ENCODE measurements around the gene NDUFA11. TPM values are rescaled to one million over a fixed set of nuclear protein-coding genes. Genes with fewer than 3 reads are reported as not detected.

The NDUFA11 gene
- total RNA-seq, 2 experiments from 2014 or later, result 94.3 to 96.7 TPM

DNA sequence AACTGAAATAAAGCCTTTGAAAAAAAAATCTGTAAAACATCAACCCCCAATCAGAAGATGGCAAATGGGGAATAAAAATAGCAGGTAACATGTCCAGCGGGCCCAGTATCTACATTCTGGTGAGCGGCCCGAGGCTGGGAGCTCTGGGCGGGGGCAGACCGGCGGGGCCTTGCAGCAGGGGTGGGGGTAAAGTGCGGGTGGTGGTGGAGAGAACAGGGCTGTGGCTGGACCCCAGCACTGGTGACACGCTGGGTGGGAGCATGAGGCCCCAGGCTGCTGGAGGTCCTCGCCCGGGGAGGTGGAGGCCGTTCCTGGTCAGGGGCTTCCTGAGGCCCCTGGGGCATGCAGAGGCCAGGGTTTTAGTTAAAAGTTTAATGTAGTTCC is 12.2 kb upstream of the NDUFA11 start:
- Mint-ChIP-seq H3K4me3 (no peak overlapping the region), H3K36me3 (ENCODE audit: low read depth) (peaks cover 45% of the 10 kb centered on the region), H3K27me3 (no peaks in the 10 kb centered on the region), H3K9me3 (no peaks in the 10 kb centered on the region), H3K4me1 (ENCODE audit: low read depth) (no peaks in the 10 kb centered on the region), H3K27ac (no peak overlapping the region)
- CTCF ChIA-PET, result no interaction called here
- intact Hi-C loops (cut with DNase I, micrococcal nuclease), result no loop called here
- Histone ChIP-seq H3K36me3 (ENCODE audit: insufficient read depth, low read length) (peaks cover 56% of the 10 kb centered on the region), H3K27ac (ENCODE audit: low read depth in 1 of 2, low read length in 2 of 2) (no peak overlapping the region), H3K9me3 (ENCODE audit: control insufficient read depth in 1 of 2, insufficient read depth in 1 of 2, low read length in 2 of 2) (no peaks in the 10 kb centered on the region), H3K27me3 (ENCODE audit: control insufficient read depth in 1 of 2, insufficient read depth in 2 of 2, low read length in 2 of 2) (no peaks in the 10 kb centered on the region), H3K4me1 (ENCODE audit: insufficient read depth, low read length) (no peaks in the 10 kb centered on the region), H3K4me3 (ENCODE audit: low read length) (no peak overlapping the region)
- TF ChIP-seq, protein P1, sequence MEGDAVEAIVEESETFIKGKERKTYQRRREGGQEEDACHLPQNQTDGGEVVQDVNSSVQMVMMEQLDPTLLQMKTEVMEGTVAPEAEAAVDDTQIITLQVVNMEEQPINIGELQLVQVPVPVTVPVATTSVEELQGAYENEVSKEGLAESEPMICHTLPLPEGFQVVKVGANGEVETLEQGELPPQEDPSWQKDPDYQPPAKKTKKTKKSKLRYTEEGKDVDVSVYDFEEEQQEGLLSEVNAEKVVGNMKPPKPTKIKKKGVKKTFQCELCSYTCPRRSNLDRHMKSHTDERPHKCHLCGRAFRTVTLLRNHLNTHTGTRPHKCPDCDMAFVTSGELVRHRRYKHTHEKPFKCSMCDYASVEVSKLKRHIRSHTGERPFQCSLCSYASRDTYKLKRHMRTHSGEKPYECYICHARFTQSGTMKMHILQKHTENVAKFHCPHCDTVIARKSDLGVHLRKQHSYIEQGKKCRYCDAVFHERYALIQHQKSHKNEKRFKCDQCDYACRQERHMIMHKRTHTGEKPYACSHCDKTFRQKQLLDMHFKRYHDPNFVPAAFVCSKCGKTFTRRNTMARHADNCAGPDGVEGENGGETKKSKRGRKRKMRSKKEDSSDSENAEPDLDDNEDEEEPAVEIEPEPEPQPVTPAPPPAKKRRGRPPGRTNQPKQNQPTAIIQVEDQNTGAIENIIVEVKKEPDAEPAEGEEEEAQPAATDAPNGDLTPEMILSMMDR (IDR thresholded peaks at IDR 0.05), result no peak
- ATAC-seq (ENCODE audit: poor library complexity), result no peak
- DNase-seq, result no peak
- POLR2A ChIA-PET, result no interaction called here

DNA sequence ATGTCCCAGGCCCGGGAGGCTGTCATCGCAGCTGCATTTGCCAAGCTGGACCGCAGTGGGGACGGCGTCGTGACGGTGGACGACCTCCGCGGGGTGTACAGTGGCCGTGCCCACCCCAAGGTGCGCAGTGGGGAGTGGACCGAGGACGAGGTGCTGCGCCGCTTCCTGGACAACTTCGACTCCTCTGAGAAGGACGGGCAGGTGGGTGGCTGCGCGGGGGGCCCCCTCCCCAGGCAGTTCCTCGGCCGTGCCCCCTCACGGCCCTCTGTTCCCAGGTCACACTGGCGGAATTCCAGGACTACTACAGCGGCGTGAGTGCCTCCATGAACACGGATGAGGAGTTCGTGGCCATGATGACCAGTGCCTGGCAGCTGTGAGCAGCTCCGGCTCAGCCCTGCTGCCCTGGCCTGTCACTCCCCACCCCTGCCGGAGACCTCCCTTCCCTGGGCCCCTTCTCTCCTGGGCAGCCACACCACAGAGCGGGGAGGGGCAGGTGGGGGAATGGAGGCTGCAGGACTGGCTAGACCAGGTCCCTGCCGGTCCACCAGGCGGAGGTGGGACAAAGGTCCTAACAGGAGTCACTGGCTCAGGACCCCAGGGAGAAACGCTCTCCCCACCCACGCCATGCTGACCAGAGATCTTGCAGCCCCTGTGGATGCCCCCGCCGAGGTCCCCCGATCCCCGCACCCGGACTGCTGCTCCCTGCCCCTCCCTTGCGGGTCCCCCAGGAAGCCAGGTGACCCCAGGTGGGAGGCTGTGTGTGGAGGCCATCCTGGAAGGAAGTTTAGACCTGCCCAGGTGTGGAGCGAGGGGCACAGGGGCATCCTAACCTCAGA is 11.6 kb upstream of the NDUFA11 start:
- H3K27me3 Mint-ChIP-seq, result no peaks in the 10 kb centered on the region
- H3K9me3 Mint-ChIP-seq, result no peaks in the 10 kb centered on the region
- no peaks in the 10 kb centered on the region for H3K9me3 ChIP-seq (ENCODE audit: control insufficient read depth in 1 of 2, insufficient read depth in 1 of 2, low read length in 2 of 2)
- H3K36me3 Mint-ChIP-seq (ENCODE audit: low read depth), result peaks cover 42% of the 10 kb centered on the region
- no peaks in the 10 kb centered on the region for H3K4me1 Mint-ChIP-seq (ENCODE audit: low read depth)
- ChIA-PET POLR2A (no interaction called here), CTCF (no interaction called here)
- no peak for ATAC-seq (ENCODE audit: poor library complexity)
- intact Hi-C loops (cut with DNase I, micrococcal nuclease), result no loop called here
- no peak overlapping the region for H3K27ac ChIP-seq (ENCODE audit: low read depth in 1 of 2, low read length in 2 of 2)
- H3K27ac Mint-ChIP-seq, result no peak overlapping the region
- H3K4me3 ChIP-seq (ENCODE audit: low read length), result no peak overlapping the region
- H3K27me3 ChIP-seq (ENCODE audit: control insufficient read depth in 1 of 2, insufficient read depth in 2 of 2, low read length in 2 of 2), result no peaks in the 10 kb centered on the region
- H3K4me3 Mint-ChIP-seq, result no peak overlapping the region
- TF ChIP-seq, protein P1 (IDR thresholded peaks at IDR 0.05), result no peak
- no peak for DNase-seq
- H3K36me3 ChIP-seq (ENCODE audit: insufficient read depth, low read length), result peaks cover 55% of the 10 kb centered on the region
- no peaks in the 10 kb centered on the region for H3K4me1 ChIP-seq (ENCODE audit: insufficient read depth, low read length)

DNA sequence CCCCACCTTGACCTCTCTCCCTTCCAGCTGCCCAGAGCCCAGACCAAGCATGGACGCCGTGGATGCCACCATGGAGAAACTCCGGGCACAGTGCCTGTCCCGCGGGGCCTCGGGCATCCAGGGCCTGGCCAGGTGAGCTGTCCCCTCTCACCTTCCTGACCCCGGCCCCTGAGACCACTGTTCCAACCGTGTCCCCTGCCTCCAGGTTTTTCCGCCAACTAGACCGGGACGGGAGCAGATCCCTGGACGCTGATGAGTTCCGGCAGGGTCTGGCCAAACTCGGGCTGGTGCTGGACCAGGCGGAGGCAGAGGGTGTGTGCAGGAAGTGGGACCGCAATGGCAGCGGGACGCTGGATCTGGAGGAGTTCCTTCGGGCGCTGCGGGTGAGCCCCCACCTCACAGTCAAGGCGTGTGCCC is 10.8 kb upstream of the NDUFA11 start:
- H3K4me3 ChIP-seq (ENCODE audit: low read length), result no peak overlapping the region
- CTCF ChIA-PET, result no interaction called here

More for the DNA sequence above, 10.8 kb upstream of the NDUFA11 start:
- H3K27me3 ChIP-seq (ENCODE audit: control insufficient read depth in 1 of 2, insufficient read depth in 2 of 2, low read length in 2 of 2), result no peaks in the 10 kb centered on the region
- no peak for DNase-seq
- POLR2A ChIA-PET, result no interaction called here
- TF ChIP-seq, protein P1 (IDR thresholded peaks at IDR 0.05), result no peak
- H3K9me3 ChIP-seq (ENCODE audit: control insufficient read depth in 1 of 2, insufficient read depth in 1 of 2, low read length in 2 of 2), result no peaks in the 10 kb centered on the region
- H3K36me3 ChIP-seq (ENCODE audit: insufficient read depth, low read length), result peaks cover 54% of the 10 kb centered on the region
- no peak overlapping the region for H3K27ac ChIP-seq (ENCODE audit: low read depth in 1 of 2, low read length in 2 of 2)
- H3K27ac Mint-ChIP-seq, result no peak overlapping the region
- ATAC-seq (ENCODE audit: poor library complexity), result no peak
- no peaks in the 10 kb centered on the region for H3K4me1 Mint-ChIP-seq (ENCODE audit: low read depth)
- peaks cover 39% of the 10 kb centered on the region for H3K36me3 Mint-ChIP-seq (ENCODE audit: low read depth)
- no peak overlapping the region for H3K4me3 Mint-ChIP-seq
- H3K9me3 Mint-ChIP-seq, result no peaks in the 10 kb centered on the region
- intact Hi-C loops (cut with DNase I, micrococcal nuclease), result no loop called here
- H3K4me1 ChIP-seq (ENCODE audit: insufficient read depth, low read length), result no peaks in the 10 kb centered on the region
- no peaks in the 10 kb centered on the region for H3K27me3 Mint-ChIP-seq
